SK-N-SH (cell line): ENCODE measurements around the gene SLC17A1. TPM values are rescaled to one million over a fixed set of nuclear protein-coding genes. Genes with fewer than 3 reads are reported as not detected.

Experiments used
- CTCF ChIA-PET: fragments of 300-600, 350-600 bp; formaldehyde crosslinking; extraction: SDS; loops from one replicate; lab custom pipeline; 2021; lab: Yijun Ruan, JAX
- POLR2A ChIA-PET: fragments of 350-600 bp; sonication (Branson Sonifier 250); formaldehyde crosslinking; extraction: SDS; loops from one replicate; lab custom pipeline; 2020; ENCODE audit warnings: antibody characterized with exemption, inconsistent platforms; lab: Yijun Ruan, JAX
- DNase-seq: peaks from one replicate; pipeline ENCODE4 v3.0.0; 2012
- H2AFZ ChIP-seq: fragments of 200-600 bp; sonication (generic); 2 replicates; pipeline ENCODE4 v1.8.1; 2016; ENCODE audit warnings: antibody characterized with exemption, mild to moderate bottlenecking, low read depth
- H3F3A ChIP-seq: fragments of 200-600 bp; sonication (generic); replicated peaks from 2 replicates; pipeline ENCODE3; 2016; ENCODE audit warnings: antibody characterized with exemption, mild to moderate bottlenecking; ENCODE audit not compliant: insufficient read depth
- H3K27ac ChIP-seq, 2 experiments: fragments of 200-500 bp in 1 of 2; fragments of 200-600 bp in 1 of 2; sonication (Bioruptor generic) in 1 of 2; sonication (generic), shearing (Covaris generic) in 1 of 2; 2 replicates each; pipeline versions ENCODE4 v1.5.1 to v1.6.1; 2014 to 2016; ENCODE audit warnings: low read depth in 2 of 2, inconsistent platforms in 1 of 2, low read length in 1 of 2, mild to moderate bottlenecking in 1 of 2, mixed read lengths in 1 of 2
- H3K27me3 ChIP-seq: fragments of 200-600 bp; sonication (generic), shearing (Covaris generic); 2 replicates; pipeline ENCODE4 v1.6.1; 2016; ENCODE audit warnings: mixed run types; ENCODE audit not compliant: insufficient read depth
- H3K36me3 ChIP-seq, 2 experiments: fragments of 200-500 bp in 1 of 2; fragments of 200-600 bp in 1 of 2; sonication (Bioruptor generic) in 1 of 2; sonication (generic) in 1 of 2; replicated peaks in 1 of 2; 2 replicates each; pipeline versions ENCODE3 to v1.5.1; 2014 to 2016; ENCODE audit warnings: low read length in 1 of 2, mild to moderate bottlenecking in 1 of 2; ENCODE audit not compliant: insufficient read depth in 2 of 2, control insufficient read depth in 1 of 2
- H3K4me1 ChIP-seq, 2 experiments: fragments of 200-500 bp in 1 of 2; fragments of 200-600 bp in 1 of 2; sonication (Bioruptor generic) in 1 of 2; sonication (generic), shearing (Covaris generic) in 1 of 2; 2 replicates each; pipeline versions ENCODE4 v1.5.1 to v1.6.1; 2014 to 2016; ENCODE audit warnings: low read depth in 1 of 2, low read length in 1 of 2, mixed run types in 1 of 2; ENCODE audit not compliant: insufficient read depth in 2 of 2, control insufficient read depth in 1 of 2
- H3K4me2 ChIP-seq: fragments of 200-600 bp; sonication (generic), shearing (Covaris generic); 2 replicates; pipeline ENCODE4 v1.6.1; 2017; ENCODE audit warnings: mixed run types
- H3K4me3 ChIP-seq, 2 experiments: fragments of 200-500 bp in 1 of 2; fragments of 200-600 bp in 1 of 2; sonication (Bioruptor generic) in 1 of 2; sonication (generic), shearing (Covaris generic) in 1 of 2; 2 replicates each; pipeline versions ENCODE4 v1.5.1 to v1.8.1; 2014 to 2016; ENCODE audit warnings: low read depth in 2 of 2, inconsistent platforms in 1 of 2, low read length in 1 of 2, mild to moderate bottlenecking in 1 of 2, mixed read lengths in 1 of 2, moderate library complexity in 1 of 2
- H3K79me2 ChIP-seq: fragments of 200-600 bp; sonication (generic); 2 replicates; pipeline ENCODE4 v1.8.1; 2017; ENCODE audit warnings: mild to moderate bottlenecking; ENCODE audit not compliant: insufficient read depth
- H3K9ac ChIP-seq: fragments of 200-600 bp; sonication (generic); 2 replicates; pipeline ENCODE4 v1.6.1; 2017; ENCODE audit warnings: mixed run types
- H3K9me2 ChIP-seq: fragments of 200-600 bp; sonication (generic); 2 replicates; pipeline ENCODE4 v1.6.1; 2017; ENCODE audit warnings: mixed run types
- H3K9me3 ChIP-seq: fragments of 200-600 bp; sonication (generic); 2 replicates; pipeline ENCODE4 v1.6.1; 2017; ENCODE audit warnings: mixed run types, mild to moderate bottlenecking, moderate library complexity
- H4K20me1 ChIP-seq: fragments of 200-600 bp; sonication (generic); 2 replicates; pipeline ENCODE4 v1.6.1; 2017; ENCODE audit warnings: mild to moderate bottlenecking, mixed run types; ENCODE audit not compliant: insufficient read depth
- ELF1 ChIP-seq: IDR thresholded peaks from 2 replicates; pipeline ENCODE4 v1.4.0; 2012
- EZH2phosphoT487 ChIP-seq: fragments of 200-600 bp; sonication (generic); IDR thresholded peaks from 2 replicates; pipeline ENCODE4 v1.6.1; 2017; ENCODE audit warnings: low read depth, mixed run types, mild to moderate bottlenecking, antibody characterized with exemption, moderate library complexity, borderline replicate concordance
- GATA2 ChIP-seq: sonication (generic); formaldehyde crosslinking; IDR thresholded peaks from 2 replicates; pipeline ENCODE4 v1.5.0; 2020; ENCODE audit warnings: mild to moderate bottlenecking, missing genetic modification reagents
- JUND ChIP-seq: IDR thresholded peaks from 2 replicates; pipeline ENCODE4 v1.4.0; 2012
- MXI1 ChIP-seq: IDR thresholded peaks from 2 replicates; pipeline ENCODE4 v1.6.1; 2012; ENCODE audit warnings: mild to moderate bottlenecking, low read depth, low read length, improper control_type of control experiment
- RFX5 ChIP-seq: IDR thresholded peaks from 2 replicates; pipeline ENCODE4 v1.6.1; 2012; ENCODE audit warnings: mild to moderate bottlenecking, improper control_type of control experiment, low read length
- SIN3A ChIP-seq: IDR thresholded peaks from 2 replicates; pipeline ENCODE4 v1.6.1; 2012; ENCODE audit warnings: low read depth, mild to moderate bottlenecking, low read length, moderate library complexity, borderline replicate concordance
- SMC3 ChIP-seq: IDR thresholded peaks from 2 replicates; pipeline ENCODE4 v1.6.1; 2012; ENCODE audit warnings: low read depth, low read length, improper control_type of control experiment
- TCF12 ChIP-seq: IDR thresholded peaks from 2 replicates; pipeline ENCODE4 v1.4.0; 2012
- polyA plus RNA-seq, 3 experiments: library from polyadenylated mRNA; depleted of rRNA; stranded (reverse); fragments of >200 nt; gene quantifications; 2 replicates each; pipeline ENCODE4 v1.2.3, GENCODE V29; 2012
- TF ChIP-seq, protein P1 (sequence below): fragments of 150-350 bp; IDR thresholded peaks from 2 replicates; pipeline ENCODE4 v1.6.1; 2017; ENCODE audit warnings: antibody characterized with exemption, low read length, low read depth, borderline replicate concordance
- TF ChIP-seq, protein P2 (sequence below): IDR thresholded peaks from 2 replicates; pipeline ENCODE4 v1.6.1; 2012; ENCODE audit warnings: mild to moderate bottlenecking, low read depth, low read length, moderate library complexity
- TF ChIP-seq, protein P3 (sequence below): fragments of 150-350 bp; IDR thresholded peaks from 2 replicates; pipeline ENCODE4 v1.6.1; 2016; ENCODE audit warnings: mild to moderate bottlenecking, low read depth, low read length

SLC17A1 gene
- polyA plus RNA-seq, 1 of the 3 experiments (the other 2 are of a cell fraction), result not detected

DNA sequence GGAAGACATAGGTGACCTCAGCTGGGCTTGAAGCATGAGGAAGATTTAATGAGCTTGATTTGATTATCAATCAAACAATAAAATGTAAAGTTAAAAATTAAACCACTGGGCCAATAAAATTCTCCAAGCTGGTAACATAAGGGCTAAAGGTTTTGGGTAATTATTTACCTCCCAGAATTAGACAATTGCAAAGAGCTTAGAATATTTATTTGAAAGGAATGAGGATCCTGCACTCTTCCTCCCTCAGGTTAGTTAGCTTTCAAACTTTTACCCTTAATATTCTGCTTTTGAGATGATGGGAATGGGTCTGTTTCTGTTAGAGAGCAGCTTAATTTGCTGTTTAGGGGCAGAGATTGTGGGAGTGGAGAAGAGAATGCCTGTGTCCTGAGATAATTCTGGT is 77.3 kb downstream of the SLC17A1 start, which contains the start of gene SLC17A4 (continued):
- TF ChIP-seq EZH2phosphoT487, result no peak
- TF ChIP-seq, protein P1, sequence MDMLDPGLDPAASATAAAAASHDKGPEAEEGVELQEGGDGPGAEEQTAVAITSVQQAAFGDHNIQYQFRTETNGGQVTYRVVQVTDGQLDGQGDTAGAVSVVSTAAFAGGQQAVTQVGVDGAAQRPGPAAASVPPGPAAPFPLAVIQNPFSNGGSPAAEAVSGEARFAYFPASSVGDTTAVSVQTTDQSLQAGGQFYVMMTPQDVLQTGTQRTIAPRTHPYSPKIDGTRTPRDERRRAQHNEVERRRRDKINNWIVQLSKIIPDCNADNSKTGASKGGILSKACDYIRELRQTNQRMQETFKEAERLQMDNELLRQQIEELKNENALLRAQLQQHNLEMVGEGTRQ, result no peak
- TF ChIP-seq, all 33 proteins: peak for 0

DNA sequence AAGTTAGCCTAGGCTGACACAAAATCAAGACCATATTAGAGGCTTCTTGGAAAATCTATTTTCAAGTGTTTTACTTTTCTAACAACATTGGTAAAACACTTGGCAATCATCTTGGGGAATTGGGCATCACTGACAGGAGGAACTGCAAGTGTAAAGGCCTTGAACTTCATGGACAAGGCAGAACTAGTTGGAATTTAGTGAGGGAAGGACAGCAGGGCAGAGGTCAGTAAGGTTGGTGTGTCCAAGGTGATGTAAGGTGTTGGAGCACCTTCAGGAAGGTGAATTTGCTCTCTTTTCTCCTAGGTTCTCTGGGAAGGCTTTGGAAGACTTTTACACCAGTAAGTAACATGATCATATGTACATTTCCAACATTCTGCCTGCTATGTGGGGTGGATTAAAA is 78.8 kb downstream of the SLC17A1 start:
- no peak overlapping the region for H2AFZ ChIP-seq
- H3F3A ChIP-seq, result no peaks in the 10 kb centered on the region
- CTCF ChIA-PET, result no interaction called here
- H3K9me2 ChIP-seq, result no peaks in the 10 kb centered on the region
- H3K4me1 ChIP-seq, result no peaks in the 10 kb centered on the region
- no peak overlapping the region for H3K4me3 ChIP-seq
- no peaks in the 10 kb centered on the region for H3K36me3 ChIP-seq
- no peak overlapping the region for H3K27ac ChIP-seq
- no peak for DNase-seq
- TF ChIP-seq, protein P2, sequence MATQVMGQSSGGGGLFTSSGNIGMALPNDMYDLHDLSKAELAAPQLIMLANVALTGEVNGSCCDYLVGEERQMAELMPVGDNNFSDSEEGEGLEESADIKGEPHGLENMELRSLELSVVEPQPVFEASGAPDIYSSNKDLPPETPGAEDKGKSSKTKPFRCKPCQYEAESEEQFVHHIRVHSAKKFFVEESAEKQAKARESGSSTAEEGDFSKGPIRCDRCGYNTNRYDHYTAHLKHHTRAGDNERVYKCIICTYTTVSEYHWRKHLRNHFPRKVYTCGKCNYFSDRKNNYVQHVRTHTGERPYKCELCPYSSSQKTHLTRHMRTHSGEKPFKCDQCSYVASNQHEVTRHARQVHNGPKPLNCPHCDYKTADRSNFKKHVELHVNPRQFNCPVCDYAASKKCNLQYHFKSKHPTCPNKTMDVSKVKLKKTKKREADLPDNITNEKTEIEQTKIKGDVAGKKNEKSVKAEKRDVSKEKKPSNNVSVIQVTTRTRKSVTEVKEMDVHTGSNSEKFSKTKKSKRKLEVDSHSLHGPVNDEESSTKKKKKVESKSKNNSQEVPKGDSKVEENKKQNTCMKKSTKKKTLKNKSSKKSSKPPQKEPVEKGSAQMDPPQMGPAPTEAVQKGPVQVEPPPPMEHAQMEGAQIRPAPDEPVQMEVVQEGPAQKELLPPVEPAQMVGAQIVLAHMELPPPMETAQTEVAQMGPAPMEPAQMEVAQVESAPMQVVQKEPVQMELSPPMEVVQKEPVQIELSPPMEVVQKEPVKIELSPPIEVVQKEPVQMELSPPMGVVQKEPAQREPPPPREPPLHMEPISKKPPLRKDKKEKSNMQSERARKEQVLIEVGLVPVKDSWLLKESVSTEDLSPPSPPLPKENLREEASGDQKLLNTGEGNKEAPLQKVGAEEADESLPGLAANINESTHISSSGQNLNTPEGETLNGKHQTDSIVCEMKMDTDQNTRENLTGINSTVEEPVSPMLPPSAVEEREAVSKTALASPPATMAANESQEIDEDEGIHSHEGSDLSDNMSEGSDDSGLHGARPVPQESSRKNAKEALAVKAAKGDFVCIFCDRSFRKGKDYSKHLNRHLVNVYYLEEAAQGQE, result no peak
- TF ChIP-seq ELF1 (no peak), JUND (no peak), MXI1 (no peak), GATA2 (CRISPR knock-in tag) (no peak), RFX5 (no peak), SMC3 (no peak), TCF12 (no peak), SIN3A (no peak)
- TF ChIP-seq, protein P3, sequence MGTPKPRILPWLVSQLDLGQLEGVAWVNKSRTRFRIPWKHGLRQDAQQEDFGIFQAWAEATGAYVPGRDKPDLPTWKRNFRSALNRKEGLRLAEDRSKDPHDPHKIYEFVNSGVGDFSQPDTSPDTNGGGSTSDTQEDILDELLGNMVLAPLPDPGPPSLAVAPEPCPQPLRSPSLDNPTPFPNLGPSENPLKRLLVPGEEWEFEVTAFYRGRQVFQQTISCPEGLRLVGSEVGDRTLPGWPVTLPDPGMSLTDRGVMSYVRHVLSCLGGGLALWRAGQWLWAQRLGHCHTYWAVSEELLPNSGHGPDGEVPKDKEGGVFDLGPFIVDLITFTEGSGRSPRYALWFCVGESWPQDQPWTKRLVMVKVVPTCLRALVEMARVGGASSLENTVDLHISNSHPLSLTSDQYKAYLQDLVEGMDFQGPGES, result no peak
- no peak overlapping the region for H3K4me2 ChIP-seq
- no peaks in the 10 kb centered on the region for H3K79me2 ChIP-seq
- no peak overlapping the region for H3K9ac ChIP-seq
- H3K9me3 ChIP-seq, result no peaks in the 10 kb centered on the region
- POLR2A ChIA-PET, result no interaction called here
- no peaks in the 10 kb centered on the region for H4K20me1 ChIP-seq
- no peaks in the 10 kb centered on the region; the same call in 1 of the 2 replicates for H3K27me3 ChIP-seq
